ENCODE measurements around the gene PTCH1.

- TF ChIP-seq CTCF (IDR thresholded peaks at IDR 0.05; ENCODE audit: low read depth, low read length) (no peak), EZH2phosphoT487 (IDR thresholded peaks at IDR 0.05; ENCODE audit: low read depth) (no peak)
Measured at GRCh38 chr9:95494022-95494415, 22.8 kb downstream of the PTCH1 start.
